B cell (primary cell): ENCODE results near the gene DUSP7. TPM values are rescaled to one million over a fixed set of nuclear protein-coding genes. Genes with fewer than 3 reads are reported as not detected.

Experiments used
- ATAC-seq: fragments of 200-7000 bp; cut with Tn5 transposase; one replicate; pipeline ENCODE4 v1.10.0; 2021; ENCODE audit warnings: low read depth, mild to moderate bottlenecking, moderate number of reproducible peaks, moderate library complexity
- CTCF ChIA-PET: fragments of 350-600 bp; sonication (Branson Sonifier 250); formaldehyde crosslinking; loops from one replicate; lab custom pipeline; 2021; ENCODE audit warnings: antibody characterized with exemption, inconsistent platforms; lab: Charles Lee
- POLR2A ChIA-PET: fragments of 350-600 bp; sonication (Branson Sonifier 250); formaldehyde crosslinking; loops from one replicate; lab custom pipeline; 2021; ENCODE audit warnings: antibody characterized with exemption; lab: Charles Lee
- DNase-seq: peaks from one replicate; pipeline ENCODE4 v3.0.0; 2013
- H2AFZ ChIP-seq: 2 replicates; pipeline ENCODE4 v1.6.1; 2012; ENCODE audit warnings: mild to moderate bottlenecking, low read depth, low read length; ENCODE audit not compliant: insufficient read depth, poor library complexity, severe bottlenecking
- H3K27ac ChIP-seq, 2 donors: 1 replicate in 1 of 2; 2 replicates in 1 of 2; pipeline ENCODE4 v1.5.1; 2012 to 2013; ENCODE audit warnings: low read length in 2 of 2, mild to moderate bottlenecking in 2 of 2, moderate library complexity in 1 of 2
- H3K27me3 ChIP-seq, 4 experiments: fragments of 200-600 bp in 1 of 4; sonication (generic) in 1 of 4; replicated peaks in 1 of 4; 1 replicate in 2 of 4; 2 replicates in 2 of 4; pipeline versions ENCODE4 v1.6.1 to v1.7.0; 2013 to 2016; ENCODE audit warnings: low read length in 3 of 4, mild to moderate bottlenecking in 2 of 4, mixed read lengths in 1 of 4, moderate library complexity in 1 of 4; ENCODE audit not compliant: insufficient read depth in 4 of 4, control insufficient read depth in 3 of 4; ENCODE audit errors: control extremely low read depth in 1 of 4
- H3K36me3 ChIP-seq, 2 experiments: replicated peaks in 1 of 2; 1 replicate in 1 of 2; 2 replicates in 1 of 2; pipeline versions ENCODE4 v1.6.1 to v1.7.1; 2013; ENCODE audit warnings: low read length in 1 of 2; ENCODE audit not compliant: insufficient read depth in 2 of 2, control insufficient read depth in 1 of 2; ENCODE audit errors: control extremely low read depth in 1 of 2, extremely low read depth in 1 of 2
- H3K4me1 ChIP-seq, 2 donors: fragments of 200-600 bp in 1 of 2; sonication (generic) in 1 of 2; 1 replicate in 1 of 2; 2 replicates in 1 of 2; pipeline versions ENCODE4 v1.5.1 to v1.6.1; 2013 to 2017; ENCODE audit warnings: low read length in 2 of 2; ENCODE audit not compliant: control insufficient read depth in 2 of 2, insufficient read depth in 2 of 2
- H3K4me2 ChIP-seq: replicated peaks from 2 replicates; pipeline ENCODE3; 2012; ENCODE audit warnings: mild to moderate bottlenecking, low read depth, low read length; ENCODE audit not compliant: poor library complexity, severe bottlenecking
- H3K4me3 ChIP-seq, 5 experiments: fragments of 200-600 bp in 1 of 5; sonication (generic) in 1 of 5; 1 replicate in 3 of 5; 2 replicates in 2 of 5; pipeline versions ENCODE4 v1.5.1 to v1.7.0; 2011 to 2016; ENCODE audit warnings: low read length in 4 of 5, mild to moderate bottlenecking in 4 of 5, low read depth in 2 of 5, control low read depth in 1 of 5, moderate library complexity in 1 of 5; ENCODE audit not compliant: insufficient read depth in 1 of 5; ENCODE audit errors: control extremely low read depth in 1 of 5, extremely low read depth in 1 of 5
- H3K79me2 ChIP-seq: fragments of 200-600 bp; sonication (generic); one replicate; pipeline ENCODE4 v1.6.0; 2016; ENCODE audit warnings: low read length; ENCODE audit not compliant: control insufficient read depth, insufficient read depth
- H3K9ac ChIP-seq: fragments of 200-600 bp; sonication (generic); 2 replicates; pipeline ENCODE4 v1.6.1; 2017; ENCODE audit warnings: mild to moderate bottlenecking, low read length, moderate library complexity
- H3K9me3 ChIP-seq, 3 donors: one replicate each; pipeline versions ENCODE4 v1.6.1 to v1.7.1; 2013; ENCODE audit warnings: low read length in 2 of 3; ENCODE audit not compliant: control insufficient read depth in 2 of 3, insufficient read depth in 1 of 3; ENCODE audit errors: control extremely low read depth in 1 of 3
- H4K20me1 ChIP-seq: 2 replicates; pipeline ENCODE4 v1.6.0; 2012; ENCODE audit warnings: mild to moderate bottlenecking, low read length; ENCODE audit not compliant: insufficient read depth, control insufficient read depth, poor library complexity, severe bottlenecking
- H3K27ac Mint-ChIP-seq: one replicate; pipeline ENCODE4 v1.8.0; 2021; ENCODE audit warnings: mixed read lengths
- H3K27me3 Mint-ChIP-seq: one replicate; pipeline ENCODE4 v1.8.0; 2021; ENCODE audit warnings: mixed read lengths
- H3K4me1 Mint-ChIP-seq: one replicate; pipeline ENCODE4 v1.8.0; 2021; ENCODE audit warnings: mixed read lengths
- H3K4me3 Mint-ChIP-seq: one replicate; pipeline ENCODE4 v1.8.0; 2021; ENCODE audit warnings: mixed read lengths
- H3K9me3 Mint-ChIP-seq: one replicate; pipeline ENCODE4 v1.8.0; 2022; ENCODE audit warnings: mixed read lengths; ENCODE audit not compliant: insufficient read depth
- EZH2 ChIP-seq: IDR thresholded peaks from 2 replicates; pipeline ENCODE4 v1.6.1; 2012; ENCODE audit warnings: borderline replicate concordance, low read depth, mild to moderate bottlenecking, moderate library complexity, low read length; ENCODE audit not compliant: insufficient read depth, poor library complexity, severe bottlenecking
- WGBS: methylation state at CpG from one replicate; pipeline ENCODE4 v1.1.5; 2013; ENCODE audit warnings: missing lambda C conversion rate; ENCODE audit not compliant: insufficient coverage; 5-methylcytosine and 5-hydroxymethylcytosine counted together
- intact Hi-C: fragments of 100-400 bp; cut with micrococcal nuclease; formaldehyde crosslinking; loops from one replicate; pipeline ENCODE4 v1.10.0; 2022
- polyA plus RNA-seq: library from polyadenylated mRNA; depleted of rRNA; stranded (reverse); fragments of >200 nt; gene quantifications from 2 replicates; pipeline ENCODE4 v1.2.3, GENCODE V29; 2012
- total RNA-seq, 2 donors: library from RNA; stranded (reverse); fragments of 120-200 nt in 1 of 2; gene quantifications; 1 replicate in 1 of 2; 2 replicates in 1 of 2; pipeline versions ENCODE4 v1.2.3 to v1.2.4, GENCODE V29; 2013 to 2022
- TF ChIP-seq, protein P1 (sequence below): fragments of 200-600 bp; IDR thresholded peaks from one replicate; pipeline ENCODE4 v1.8.0; 2022; ENCODE audit warnings: antibody characterized with exemption, mild to moderate bottlenecking

DUSP7 gene
- total and polyA plus RNA-seq, 2 donors (not counting 1 experiment from before 2014, with no cell fraction given), result 5.1 to 6.9 TPM

DNA sequence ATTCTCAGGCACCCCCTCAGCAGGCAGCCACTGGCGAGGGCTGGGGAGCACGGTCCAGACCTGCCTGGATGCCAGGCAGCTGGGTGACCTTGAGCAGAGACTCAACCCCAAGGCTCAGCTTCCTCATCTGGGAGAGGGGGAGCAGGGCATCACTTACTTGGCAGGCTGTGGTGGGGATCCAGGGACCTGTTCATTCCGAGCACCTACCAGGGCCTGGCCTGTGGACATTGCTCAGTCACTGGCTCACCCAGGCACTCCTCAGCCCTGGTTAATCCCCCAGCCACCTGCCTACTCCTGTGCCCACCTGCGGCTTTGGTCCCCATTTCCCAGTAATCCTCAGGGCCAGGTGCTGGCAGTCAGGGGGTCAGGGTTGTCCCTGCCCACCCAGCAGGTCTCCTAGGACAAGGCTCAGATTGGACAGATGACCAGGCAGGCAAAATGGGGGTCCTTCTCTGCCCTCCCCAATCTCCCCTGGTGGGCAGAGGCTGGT is 51.4 kb downstream of the DUSP7 start:
- H3K27ac Mint-ChIP-seq, result no peak overlapping the region

DNA sequence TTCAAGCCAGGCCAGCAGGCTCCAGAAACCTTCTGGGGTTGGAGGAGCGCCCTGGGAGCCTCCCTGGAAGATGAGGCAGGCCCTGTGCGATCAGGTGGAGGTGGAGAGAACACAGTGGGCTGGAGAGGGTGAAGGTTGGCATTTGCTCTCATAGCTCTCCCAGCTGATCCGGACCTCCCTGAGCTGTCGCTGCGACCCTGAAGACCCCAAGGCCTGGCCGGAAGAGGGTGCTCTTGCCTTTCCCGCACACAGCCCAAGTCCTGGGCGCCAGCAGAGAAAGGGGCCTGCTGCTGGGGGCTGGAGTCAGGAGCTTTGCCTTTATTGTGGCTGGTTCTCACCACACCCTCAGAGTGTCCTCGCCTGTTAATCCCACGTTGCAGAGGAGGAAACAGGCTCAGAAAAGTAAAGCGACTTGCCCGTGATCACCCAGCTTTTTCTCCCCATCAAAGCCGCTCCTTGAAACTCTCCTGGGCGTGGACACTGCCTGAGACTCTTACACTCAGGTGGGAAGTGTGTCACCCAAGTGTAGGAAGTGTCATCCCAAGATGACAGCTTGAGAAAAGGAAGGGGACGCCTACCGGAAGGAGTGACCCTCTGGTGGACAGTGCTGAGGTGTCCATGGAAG is 52.1 kb downstream of the DUSP7 start:
- no peak overlapping the region for H3K9ac ChIP-seq
- no peak for TF ChIP-seq EZH2
- TF ChIP-seq, protein P1, sequence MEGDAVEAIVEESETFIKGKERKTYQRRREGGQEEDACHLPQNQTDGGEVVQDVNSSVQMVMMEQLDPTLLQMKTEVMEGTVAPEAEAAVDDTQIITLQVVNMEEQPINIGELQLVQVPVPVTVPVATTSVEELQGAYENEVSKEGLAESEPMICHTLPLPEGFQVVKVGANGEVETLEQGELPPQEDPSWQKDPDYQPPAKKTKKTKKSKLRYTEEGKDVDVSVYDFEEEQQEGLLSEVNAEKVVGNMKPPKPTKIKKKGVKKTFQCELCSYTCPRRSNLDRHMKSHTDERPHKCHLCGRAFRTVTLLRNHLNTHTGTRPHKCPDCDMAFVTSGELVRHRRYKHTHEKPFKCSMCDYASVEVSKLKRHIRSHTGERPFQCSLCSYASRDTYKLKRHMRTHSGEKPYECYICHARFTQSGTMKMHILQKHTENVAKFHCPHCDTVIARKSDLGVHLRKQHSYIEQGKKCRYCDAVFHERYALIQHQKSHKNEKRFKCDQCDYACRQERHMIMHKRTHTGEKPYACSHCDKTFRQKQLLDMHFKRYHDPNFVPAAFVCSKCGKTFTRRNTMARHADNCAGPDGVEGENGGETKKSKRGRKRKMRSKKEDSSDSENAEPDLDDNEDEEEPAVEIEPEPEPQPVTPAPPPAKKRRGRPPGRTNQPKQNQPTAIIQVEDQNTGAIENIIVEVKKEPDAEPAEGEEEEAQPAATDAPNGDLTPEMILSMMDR, result no peak
- DNase-seq, result no peak
- no peak for ATAC-seq
- Mint-ChIP-seq H3K27me3 (no peaks in the 10 kb centered on the region), H3K4me1 (peaks cover 5% of the 10 kb centered on the region), H3K9me3 (no peaks in the 10 kb centered on the region), H3K4me3 (no peak overlapping the region), H3K27ac (no peak overlapping the region)
- no peak overlapping the region for H3K4me2 ChIP-seq
- no peak overlapping the region for H2AFZ ChIP-seq
- H3K4me3 ChIP-seq, result no peak overlapping the region
- H4K20me1 ChIP-seq, result no peaks in the 10 kb centered on the region
- H3K36me3 ChIP-seq, result no peaks in the 10 kb centered on the region
- H3K27me3 ChIP-seq, result no peaks in the 10 kb centered on the region
- H3K27ac ChIP-seq, result no peak overlapping the region
- 79% methylated on average over 14 of the region's 16 CpGs for WGBS
- intact Hi-C loops, result no loop called here
- H3K4me1 ChIP-seq, result peaks cover 6 to 13% of the 10 kb centered on the region in 2 donors
- ChIA-PET POLR2A (no interaction called here), CTCF (interaction anchor here (0.9 to 5.7 kb wide), 8 partner anchors 49 to 335 kb away, joined by 3 to 166 read pairs (median 10); partner anchors contain the start of genes DUSP7 and POC1A)
- H3K79me2 ChIP-seq, result no peaks in the 10 kb centered on the region
- H3K9me3 ChIP-seq, result no peaks in the 10 kb centered on the region

More for the DNA sequence above, 51.4 kb downstream of the DUSP7 start:
- H3K4me1 ChIP-seq, result peaks cover 6 to 13% of the 10 kb centered on the region in 2 donors
- no peaks in the 10 kb centered on the region for H3K36me3 ChIP-seq
- no peaks in the 10 kb centered on the region for H4K20me1 ChIP-seq
- H3K4me3 Mint-ChIP-seq, result no peak overlapping the region
- H3K4me2 ChIP-seq, result no peak overlapping the region
- CTCF ChIA-PET, result interaction anchor here (4.1 to 5.7 kb wide), 3 partner anchors 117 to 141 kb away, joined by 15 to 166 read pairs (median 60); no protein-coding TSS in a partner anchor
- no peak overlapping the region for H3K27ac ChIP-seq
- ATAC-seq, result no peak
- 82% methylated on average over 1 of the region's 4 CpGs for WGBS
- DNase-seq, result no peak
- no peaks in the 10 kb centered on the region for H3K9me3 ChIP-seq
- intact Hi-C loops, result no loop called here
- no peaks in the 10 kb centered on the region for H3K27me3 ChIP-seq
- no peaks in the 10 kb centered on the region for H3K27me3 Mint-ChIP-seq
- H3K79me2 ChIP-seq, result no peaks in the 10 kb centered on the region
- no peak overlapping the region for H3K4me3 ChIP-seq
- no peaks in the 10 kb centered on the region for H3K9me3 Mint-ChIP-seq
- POLR2A ChIA-PET, result no interaction called here
- H3K4me1 Mint-ChIP-seq, result peaks cover 5% of the 10 kb centered on the region
- H2AFZ ChIP-seq, result no peak overlapping the region
- no peak overlapping the region for H3K9ac ChIP-seq
- TF ChIP-seq, protein P1, result no peak
- no peak for TF ChIP-seq EZH2
